ENCODE measurements around the gene ZNF416.

Gene ZNF416

DNA sequence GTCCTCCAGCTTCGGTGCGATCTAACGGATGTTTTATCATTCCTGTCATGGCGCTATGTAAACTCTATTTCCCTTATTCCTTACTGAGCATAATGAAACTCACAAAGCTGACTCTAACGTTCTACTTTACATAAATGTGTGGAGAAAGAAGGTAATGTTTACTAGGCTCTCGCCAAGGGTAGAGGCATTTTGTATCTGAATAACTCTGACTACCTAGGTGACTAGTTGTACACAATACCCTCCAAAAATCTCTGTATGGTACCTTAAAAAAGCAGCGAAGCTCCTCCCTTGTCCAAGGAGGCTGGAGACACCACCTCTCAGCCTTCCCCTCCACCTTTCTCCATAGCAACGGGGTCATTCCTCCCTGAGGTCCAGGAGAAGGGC, 20.7 kb upstream of the ZNF416 start:
- Histone ChIP-seq H3K4me3 (ENCODE audit: low read depth in 1 of 5, low read length in 5 of 5) (peak overlapping the region; percentile 78 to 97 (median 92)), H3K27me3 (ENCODE audit: control insufficient read depth in 5 of 5, insufficient read depth in 4 of 5, low read length in 5 of 5) (no peaks in the 10 kb centered on the region), H3K27ac (ENCODE audit: low read depth, low read length) (no peak overlapping the region), H3K9ac (ENCODE audit: low read length in 5 of 5) (peak overlapping the region in 3 of 5 donors; percentile 65 to 86 (median 78)), H3K4me1 (ENCODE audit: control insufficient read depth in 5 of 5, insufficient read depth in 5 of 5, low read length in 5 of 5) (peaks cover 0 to 16% (median 14%) of the 10 kb centered on the region in 5 donors), H3K36me3 (ENCODE audit: control insufficient read depth in 5 of 5, insufficient read depth in 5 of 5, low read length in 5 of 5) (peaks cover 1 to 12% (median 8%) of the 10 kb centered on the region in 5 donors), H3K9me3 (ENCODE audit: control insufficient read depth in 5 of 5, low read length in 5 of 5) (peaks cover 6 to 24% (median 15%) of the 10 kb centered on the region in 5 donors)

DNA sequence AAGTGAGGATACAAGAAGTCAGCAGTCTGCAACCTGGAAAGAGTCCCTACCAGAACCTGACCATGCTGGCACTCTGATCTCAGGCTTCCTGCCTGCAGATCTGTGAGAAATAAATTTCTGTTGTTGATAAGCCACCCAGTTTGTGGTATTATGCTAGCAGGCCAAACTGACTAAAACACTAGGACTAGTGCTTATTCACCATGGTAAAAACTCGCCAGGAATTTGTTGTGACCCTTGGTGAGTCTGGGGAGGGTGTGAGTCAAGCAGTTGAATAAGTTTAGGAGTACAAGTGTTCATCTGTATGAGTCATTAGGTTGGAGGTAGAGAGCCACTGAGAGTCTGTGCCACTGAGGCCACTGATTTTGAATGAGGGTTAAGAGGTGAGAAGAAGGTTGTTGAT, 8.8 kb upstream of the ZNF416 start:
- Histone ChIP-seq H3K36me3 (ENCODE audit: control insufficient read depth in 5 of 5, insufficient read depth in 5 of 5, low read length in 5 of 5) (peaks cover 20 to 37% (median 34%) of the 10 kb centered on the region in 5 donors), H3K27me3 (ENCODE audit: control insufficient read depth in 5 of 5, insufficient read depth in 4 of 5, low read length in 5 of 5) (peaks cover 0 to 2% (median 0%) of the 10 kb centered on the region in 5 donors), H3K4me1 (ENCODE audit: control insufficient read depth in 5 of 5, insufficient read depth in 5 of 5, low read length in 5 of 5) (peaks cover 7 to 18% (median 18%) of the 10 kb centered on the region in 5 donors), H3K27ac (ENCODE audit: low read depth, low read length) (no peak overlapping the region), H3K4me3 (ENCODE audit: low read depth in 1 of 5, low read length in 5 of 5) (peak overlapping the region in 4 of 5 donors; percentile 18 to 45 (median 34)), H3K9ac (ENCODE audit: low read length in 5 of 5) (no peak overlapping the region), H3K9me3 (ENCODE audit: control insufficient read depth in 5 of 5, low read length in 5 of 5) (peaks cover 44 to 78% (median 67%) of the 10 kb centered on the region in 5 donors)

DNA sequence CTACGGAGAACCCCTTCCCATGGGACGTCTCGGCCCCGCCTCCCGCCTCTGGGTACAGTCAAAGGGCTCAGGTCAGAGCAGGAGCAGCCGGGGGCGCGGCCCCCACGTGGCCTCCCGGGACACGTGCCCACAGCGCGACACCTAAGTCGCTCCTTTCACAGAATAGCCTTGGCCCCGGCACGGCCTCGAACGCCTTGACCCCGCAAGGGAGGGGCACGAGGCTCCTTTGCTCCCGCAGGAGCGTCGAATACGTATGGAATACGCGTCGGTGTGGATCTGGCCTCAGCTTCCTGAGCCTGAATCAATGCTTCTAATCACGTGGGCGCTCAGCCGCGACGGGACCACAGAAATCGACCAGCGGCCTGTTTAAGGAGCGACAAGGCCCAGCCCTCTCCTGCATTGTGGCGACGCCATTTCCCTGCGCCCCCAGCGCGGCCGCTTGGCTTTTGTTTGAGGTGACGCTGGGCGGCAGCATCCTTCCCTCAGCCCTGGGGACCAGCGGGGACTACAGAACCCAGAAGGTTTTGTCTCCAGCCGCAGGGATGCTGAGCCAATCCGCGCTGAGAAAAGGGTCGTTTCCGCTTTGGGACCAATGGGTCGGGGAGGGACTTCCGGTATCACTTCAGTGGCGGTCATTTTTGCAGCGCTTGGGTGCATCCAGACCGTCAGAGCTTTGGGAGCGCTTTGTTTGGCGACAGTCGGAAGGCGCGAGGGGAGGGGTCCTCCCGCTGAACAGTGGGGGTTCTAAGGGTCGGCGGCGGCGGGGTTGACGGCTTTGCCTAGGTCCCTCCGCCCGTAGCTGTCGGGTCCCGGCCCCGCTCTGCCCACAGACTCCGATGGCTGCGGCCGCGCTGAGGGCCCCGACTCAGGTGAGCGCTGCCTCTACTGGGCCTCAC, 5.1 kb upstream of the ZNF416 start, which contains the start of gene ZIK1:
TSS of gene ZIK1 (plus strand) at position 625 of the 896 bp plus-strand sequence. CDS start at position 837, 212 bp downstream.
- Histone ChIP-seq H3K9ac (ENCODE audit: low read length in 5 of 5) (peak within 1 kb of the TSS in 3 of 5 donors; percentile 32 to 67 (median 65)), H3K36me3 (ENCODE audit: control insufficient read depth in 5 of 5, insufficient read depth in 5 of 5, low read length in 5 of 5) (peaks cover 0 to 12% (median 9%) of the 10 kb centered on the region in 5 donors), H3K9me3 (ENCODE audit: control insufficient read depth in 5 of 5, low read length in 5 of 5) (peaks cover 13 to 40% (median 29%) of the 10 kb centered on the region in 5 donors), H3K4me3 (ENCODE audit: low read depth in 1 of 5, low read length in 5 of 5) (peak within 1 kb of the TSS; percentile 74 to 93 (median 78)), H3K27ac (ENCODE audit: low read depth, low read length) (no peak within 1 kb of the TSS), H3K4me1 (ENCODE audit: control insufficient read depth in 5 of 5, insufficient read depth in 5 of 5, low read length in 5 of 5) (peaks cover 0 to 24% (median 22%) of the 10 kb centered on the region in 5 donors), H3K27me3 (ENCODE audit: control insufficient read depth in 5 of 5, insufficient read depth in 4 of 5, low read length in 5 of 5) (no peaks in the 10 kb centered on the region)

DNA sequence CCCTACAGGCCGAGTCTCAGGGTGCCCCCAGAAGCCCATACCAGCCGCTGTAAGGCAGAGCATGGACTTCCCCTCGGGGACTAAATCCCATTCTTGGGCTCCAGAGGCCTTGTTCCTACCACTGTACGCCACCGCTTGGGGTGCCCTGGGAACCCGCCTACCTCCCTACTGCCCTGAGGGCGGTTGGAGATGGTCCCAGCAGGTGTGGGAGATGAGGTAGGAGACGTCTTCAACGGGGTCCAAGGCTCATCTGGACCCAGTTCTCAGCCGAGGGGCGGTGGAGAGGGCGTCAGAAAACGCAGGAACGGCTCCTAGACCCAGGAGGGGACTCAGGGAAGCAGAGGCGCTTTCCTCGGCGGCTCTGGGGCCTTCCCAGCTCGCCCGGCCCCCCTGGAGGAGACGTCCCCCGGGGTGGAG, 4.4 kb upstream of the ZNF416 start:
- Histone ChIP-seq H3K27me3 (ENCODE audit: control insufficient read depth in 5 of 5, insufficient read depth in 4 of 5, low read length in 5 of 5) (no peaks in the 10 kb centered on the region), H3K4me3 (ENCODE audit: low read depth in 1 of 5, low read length in 5 of 5) (peak overlapping the region; percentile 8 to 93 (median 78)), H3K27ac (ENCODE audit: low read depth, low read length) (no peak overlapping the region), H3K9me3 (ENCODE audit: control insufficient read depth in 5 of 5, low read length in 5 of 5) (peaks cover 8 to 33% (median 23%) of the 10 kb centered on the region in 5 donors), H3K9ac (ENCODE audit: low read length in 5 of 5) (no peak overlapping the region), H3K4me1 (ENCODE audit: control insufficient read depth in 5 of 5, insufficient read depth in 5 of 5, low read length in 5 of 5) (peaks cover under 1 to 27% (median 27%) of the 10 kb centered on the region in 5 donors), H3K36me3 (ENCODE audit: control insufficient read depth in 5 of 5, insufficient read depth in 5 of 5, low read length in 5 of 5) (peaks cover 0 to 6% (median 2%) of the 10 kb centered on the region in 5 donors)

DNA sequence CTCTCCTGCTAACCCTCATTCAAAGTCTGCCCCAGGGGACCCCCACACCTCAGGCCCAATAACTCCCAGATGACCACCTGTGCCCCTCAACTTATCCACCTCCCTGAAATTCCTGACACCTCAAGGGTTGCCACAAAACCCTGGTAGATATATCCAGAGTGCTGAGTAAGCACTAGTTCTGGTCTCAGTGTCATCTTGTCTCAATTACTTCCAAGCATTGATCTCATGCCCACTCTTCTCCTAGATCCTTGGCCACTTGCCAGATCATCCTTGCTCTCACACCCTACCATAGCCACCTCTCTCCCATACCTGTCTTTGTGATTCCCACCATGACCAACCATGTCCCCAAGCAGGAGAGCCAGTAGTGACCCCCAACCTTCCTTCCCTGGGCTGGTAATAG, 2.0 kb downstream of the ZNF416 start:
- peaks cover 14 to 18% (median 16%) of the 10 kb centered on the region in 5 donors for H3K4me1 ChIP-seq (ENCODE audit: control insufficient read depth in 5 of 5, insufficient read depth in 5 of 5, low read length in 5 of 5)
- peaks cover 52 to 60% (median 59%) of the 10 kb centered on the region in 5 donors for H3K9me3 ChIP-seq (ENCODE audit: control insufficient read depth in 5 of 5, low read length in 5 of 5)
- peak overlapping the region; percentile 32 to 93 (median 59) for H3K4me3 ChIP-seq (ENCODE audit: low read depth in 1 of 5, low read length in 5 of 5)
- peaks cover 32 to 53% (median 48%) of the 10 kb centered on the region in 5 donors for H3K36me3 ChIP-seq (ENCODE audit: control insufficient read depth in 5 of 5, insufficient read depth in 5 of 5, low read length in 5 of 5)
- peaks cover 0 to 10% (median 0%) of the 10 kb centered on the region in 5 donors for H3K27me3 ChIP-seq (ENCODE audit: control insufficient read depth in 5 of 5, insufficient read depth in 4 of 5, low read length in 5 of 5)
- H3K9ac ChIP-seq (ENCODE audit: low read length in 5 of 5), result no peak overlapping the region
- no peak overlapping the region for H3K27ac ChIP-seq (ENCODE audit: low read depth, low read length)

DNA sequence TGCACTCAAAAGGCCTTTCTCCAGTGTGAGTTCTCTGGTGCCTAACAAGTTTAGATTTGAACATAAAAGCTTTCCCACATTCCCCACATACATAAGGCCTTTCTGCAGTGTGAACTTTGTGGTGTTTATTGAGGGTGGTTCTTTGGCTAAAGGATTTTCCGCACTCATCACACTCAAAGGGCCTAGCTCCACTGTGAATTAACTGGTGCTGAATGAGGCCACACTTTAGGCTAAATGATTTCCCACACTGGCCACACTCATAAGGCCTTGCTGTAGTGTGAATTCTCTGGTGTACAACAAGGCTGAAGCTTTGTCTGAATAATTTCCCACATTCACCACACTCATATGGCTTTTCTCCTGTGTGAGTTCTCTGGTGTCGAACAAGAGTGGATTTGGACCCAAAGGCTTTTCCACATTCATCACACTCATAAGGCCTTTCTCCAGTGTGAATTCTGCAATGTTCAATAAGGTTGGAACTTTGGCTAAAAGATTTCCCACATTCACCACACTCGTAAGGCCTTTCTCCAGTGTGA, 6.2 kb downstream of the ZNF416 start:
- H3K9me3 ChIP-seq (ENCODE audit: control insufficient read depth in 5 of 5, low read length in 5 of 5), result peaks cover 69 to 97% (median 93%) of the 10 kb centered on the region in 5 donors
- no peak overlapping the region for H3K27ac ChIP-seq (ENCODE audit: low read depth, low read length)
- peaks cover 33 to 58% (median 50%) of the 10 kb centered on the region in 5 donors for H3K36me3 ChIP-seq (ENCODE audit: control insufficient read depth in 5 of 5, insufficient read depth in 5 of 5, low read length in 5 of 5)
- H3K4me1 ChIP-seq (ENCODE audit: control insufficient read depth in 5 of 5, insufficient read depth in 5 of 5, low read length in 5 of 5), result peaks cover 0 to 11% (median 2%) of the 10 kb centered on the region in 5 donors
- peaks cover 0 to 10% (median 0%) of the 10 kb centered on the region in 5 donors for H3K27me3 ChIP-seq (ENCODE audit: control insufficient read depth in 5 of 5, insufficient read depth in 4 of 5, low read length in 5 of 5)
- H3K9ac ChIP-seq (ENCODE audit: low read length in 5 of 5), result peak overlapping the region in 1 of 5 donors; percentile 91
- peak overlapping the region; percentile 26 to 93 (median 45) for H3K4me3 ChIP-seq (ENCODE audit: low read depth in 1 of 5, low read length in 5 of 5)

DNA sequence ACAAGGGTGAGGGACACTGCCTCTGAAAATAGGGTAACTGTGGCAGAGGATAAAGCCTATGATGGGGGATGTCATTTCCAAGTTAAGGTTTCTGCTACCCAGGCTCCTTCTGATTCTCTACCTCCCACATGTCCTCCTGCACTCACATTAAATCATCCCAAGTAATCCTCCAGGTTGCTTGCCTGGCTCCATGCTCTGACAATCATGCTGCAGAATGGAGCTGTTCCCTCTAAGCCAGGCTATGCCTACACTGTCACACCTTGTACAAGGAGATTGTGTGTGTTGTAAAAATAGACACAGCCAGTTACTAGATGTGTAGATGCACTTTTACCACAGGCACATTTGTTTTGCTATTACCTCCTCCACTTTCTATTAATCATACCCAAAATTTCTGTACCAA, 8.0 kb downstream of the ZNF416 start:
- no peak overlapping the region for H3K9ac ChIP-seq (ENCODE audit: low read length in 5 of 5)
- peaks cover 71 to 98% (median 95%) of the 10 kb centered on the region in 5 donors for H3K9me3 ChIP-seq (ENCODE audit: control insufficient read depth in 5 of 5, low read length in 5 of 5)
- peak overlapping the region in 4 of 5 donors; percentile 10 to 93 (median 52) for H3K4me3 ChIP-seq (ENCODE audit: low read depth in 1 of 5, low read length in 5 of 5)
- H3K27me3 ChIP-seq (ENCODE audit: control insufficient read depth in 5 of 5, insufficient read depth in 4 of 5, low read length in 5 of 5), result peaks cover 0 to 10% (median 0%) of the 10 kb centered on the region in 5 donors
- H3K4me1 ChIP-seq (ENCODE audit: control insufficient read depth in 5 of 5, insufficient read depth in 5 of 5, low read length in 5 of 5), result peaks cover 0 to 11% (median 0%) of the 10 kb centered on the region in 5 donors
- peaks cover 33 to 45% (median 40%) of the 10 kb centered on the region in 5 donors for H3K36me3 ChIP-seq (ENCODE audit: control insufficient read depth in 5 of 5, insufficient read depth in 5 of 5, low read length in 5 of 5)
- no peak overlapping the region for H3K27ac ChIP-seq (ENCODE audit: low read depth, low read length)

DNA sequence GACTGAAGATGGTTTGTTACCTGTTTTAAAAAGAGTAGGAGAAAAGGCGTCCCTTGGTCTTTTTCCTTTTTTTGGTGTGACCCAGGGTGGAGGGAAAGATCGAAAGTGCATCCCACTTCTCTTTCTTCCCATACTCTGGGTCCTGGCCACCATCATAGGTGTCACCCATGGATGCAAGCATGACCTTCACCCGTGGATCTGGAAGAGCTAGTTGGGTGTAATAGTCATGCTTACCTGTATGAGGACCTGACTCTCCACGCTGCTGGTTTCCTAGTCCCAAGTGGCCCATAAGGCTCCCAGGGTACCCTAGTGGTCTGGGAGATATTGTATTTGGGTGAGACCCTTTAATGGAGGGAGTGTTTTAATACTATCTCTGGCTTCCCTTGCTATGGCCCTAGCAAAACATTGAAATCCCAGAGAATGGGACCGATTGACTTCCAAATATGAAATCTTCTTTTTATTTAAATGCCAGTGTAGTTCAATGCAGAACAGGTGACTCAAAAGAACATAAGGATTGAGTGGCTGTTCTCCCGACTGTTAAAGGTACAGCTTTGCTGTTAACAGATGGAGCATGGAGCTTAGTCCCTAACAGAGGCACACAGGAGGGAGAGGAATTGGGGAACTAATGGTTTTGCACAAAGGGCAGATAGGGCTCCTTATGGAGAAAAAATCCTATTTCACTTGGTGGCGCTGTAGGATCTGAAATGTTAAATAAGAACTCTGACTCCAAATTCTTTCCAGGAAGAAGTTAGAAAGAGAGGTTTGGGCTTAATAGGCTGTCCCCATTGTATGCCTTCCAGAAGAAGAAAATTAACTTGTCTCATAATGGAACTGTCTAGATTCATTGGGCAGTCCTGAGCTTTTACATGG, 12.1 kb downstream of the ZNF416 start:
- Histone ChIP-seq H3K36me3 (ENCODE audit: control insufficient read depth in 5 of 5, insufficient read depth in 5 of 5, low read length in 5 of 5) (peaks cover 0 to 4% (median 1%) of the 10 kb centered on the region in 5 donors), H3K27me3 (ENCODE audit: control insufficient read depth in 5 of 5, insufficient read depth in 4 of 5, low read length in 5 of 5) (no peaks in the 10 kb centered on the region), H3K9ac (ENCODE audit: low read length in 5 of 5) (no peak overlapping the region), H3K27ac (ENCODE audit: low read depth, low read length) (no peak overlapping the region), H3K4me3 (ENCODE audit: low read depth in 1 of 5, low read length in 5 of 5) (peak overlapping the region; percentile 1 to 49 (median 22)), H3K4me1 (ENCODE audit: control insufficient read depth in 5 of 5, insufficient read depth in 5 of 5, low read length in 5 of 5) (no peaks in the 10 kb centered on the region), H3K9me3 (ENCODE audit: control insufficient read depth in 5 of 5, low read length in 5 of 5) (peaks cover 43 to 86% (median 66%) of the 10 kb centered on the region in 5 donors)

DNA sequence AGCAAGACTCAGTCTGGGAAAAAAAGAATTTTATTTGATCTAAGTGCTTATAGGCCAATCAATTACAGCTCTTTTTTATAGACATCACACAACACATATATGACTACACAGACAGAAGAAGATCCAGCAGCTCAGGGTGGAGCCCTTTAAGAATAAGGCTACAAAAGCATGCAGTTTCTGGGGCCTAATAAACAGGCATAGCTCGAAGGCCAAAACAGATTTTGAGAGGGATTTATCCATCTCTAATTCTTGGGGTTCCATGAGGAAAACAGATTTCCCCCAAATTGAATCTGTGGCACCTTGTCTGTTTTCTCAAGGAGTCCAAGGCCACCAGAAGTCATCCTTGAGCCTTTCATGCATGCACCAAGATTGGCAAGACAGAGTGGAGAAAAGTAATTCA, 15.2 kb downstream of the ZNF416 start:
- Histone ChIP-seq H3K27ac (ENCODE audit: low read depth, low read length) (no peak overlapping the region), H3K9me3 (ENCODE audit: control insufficient read depth in 5 of 5, low read length in 5 of 5) (peaks cover 29 to 57% (median 37%) of the 10 kb centered on the region in 5 donors), H3K4me3 (ENCODE audit: low read depth in 1 of 5, low read length in 5 of 5) (no peak overlapping the region), H3K4me1 (ENCODE audit: control insufficient read depth in 5 of 5, insufficient read depth in 5 of 5, low read length in 5 of 5) (peaks cover 4 to 20% (median 13%) of the 10 kb centered on the region in 5 donors), H3K36me3 (ENCODE audit: control insufficient read depth in 5 of 5, insufficient read depth in 5 of 5, low read length in 5 of 5) (no peaks in the 10 kb centered on the region), H3K27me3 (ENCODE audit: control insufficient read depth in 5 of 5, insufficient read depth in 4 of 5, low read length in 5 of 5) (no peaks in the 10 kb centered on the region), H3K9ac (ENCODE audit: low read length in 5 of 5) (no peak overlapping the region)
